Measurements from ENCODE around the gene FIGNL1.

DNA sequence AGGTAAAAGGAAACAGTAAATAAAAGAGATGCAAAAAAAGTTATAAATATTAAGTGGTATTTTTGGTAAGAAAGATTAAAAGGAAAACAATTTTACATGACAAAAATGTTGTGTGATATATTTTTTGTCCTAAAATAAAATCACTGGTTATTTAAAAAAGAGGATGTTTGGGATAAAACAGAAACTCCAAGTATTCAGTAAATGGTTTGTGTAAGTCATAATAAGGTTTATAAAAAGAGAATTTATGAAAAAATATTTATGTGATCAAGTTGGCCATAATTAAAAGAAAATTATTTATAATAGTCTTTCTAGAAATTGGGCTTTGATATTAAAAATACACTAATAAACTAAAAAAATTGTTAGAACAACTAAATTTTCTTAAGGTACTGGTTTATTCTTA is 38.2 kb upstream of the FIGNL1 start:
- TF ChIP-seq BHLHE40 (IDR thresholded peaks at IDR 0.05; ENCODE audit: borderline replicate concordance) (no peak), NFRKB (IDR thresholded peaks at IDR 0.05) (no peak), TARDBP (IDR thresholded peaks at IDR 0.05) (no peak), SP1 (IDR thresholded peaks at IDR 0.05) (no peak), FOXK2 (IDR thresholded peaks at IDR 0.05) (no peak), LEF1 (IDR thresholded peaks at IDR 0.05; ENCODE audit: borderline replicate concordance) (no peak), ZNF384 (IDR thresholded peaks at IDR 0.05) (no peak), FOXA1 (IDR thresholded peaks at IDR 0.05) (no peak)
- TF ChIP-seq, protein P1, sequence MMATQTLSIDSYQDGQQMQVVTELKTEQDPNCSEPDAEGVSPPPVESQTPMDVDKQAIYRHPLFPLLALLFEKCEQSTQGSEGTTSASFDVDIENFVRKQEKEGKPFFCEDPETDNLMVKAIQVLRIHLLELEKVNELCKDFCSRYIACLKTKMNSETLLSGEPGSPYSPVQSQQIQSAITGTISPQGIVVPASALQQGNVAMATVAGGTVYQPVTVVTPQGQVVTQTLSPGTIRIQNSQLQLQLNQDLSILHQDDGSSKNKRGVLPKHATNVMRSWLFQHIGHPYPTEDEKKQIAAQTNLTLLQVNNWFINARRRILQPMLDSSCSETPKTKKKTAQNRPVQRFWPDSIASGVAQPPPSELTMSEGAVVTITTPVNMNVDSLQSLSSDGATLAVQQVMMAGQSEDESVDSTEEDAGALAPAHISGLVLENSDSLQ (IDR thresholded peaks at IDR 0.05), result no peak
